Renal cortex interstitium (tissue), 11 donors: ENCODE results near the gene LOXL1. TPM values are rescaled to one million over a fixed set of nuclear protein-coding genes. Genes with fewer than 3 reads are reported as not detected.

Experiments used
- DNase-seq, 11 donors: peaks; one replicate each; pipeline ENCODE4 v3.0.0-alpha.2; 2013; ENCODE audit warnings: low read depth in 9 of 11, low spot score in 4 of 11; ENCODE audit errors: extremely low read depth in 1 of 11
- polyA plus RNA-seq, 3 donors: library from polyadenylated mRNA; unstranded; fragments of 120-200 nt; gene quantifications; one replicate each; pipeline ENCODE4 v1.2.1, GENCODE V29; 2013; ENCODE audit not compliant: insufficient read length in 3 of 3

Gene LOXL1
- polyA plus RNA-seq, 3 donors: 64.1 to 84.0 (median 77.1) TPM

DNA sequence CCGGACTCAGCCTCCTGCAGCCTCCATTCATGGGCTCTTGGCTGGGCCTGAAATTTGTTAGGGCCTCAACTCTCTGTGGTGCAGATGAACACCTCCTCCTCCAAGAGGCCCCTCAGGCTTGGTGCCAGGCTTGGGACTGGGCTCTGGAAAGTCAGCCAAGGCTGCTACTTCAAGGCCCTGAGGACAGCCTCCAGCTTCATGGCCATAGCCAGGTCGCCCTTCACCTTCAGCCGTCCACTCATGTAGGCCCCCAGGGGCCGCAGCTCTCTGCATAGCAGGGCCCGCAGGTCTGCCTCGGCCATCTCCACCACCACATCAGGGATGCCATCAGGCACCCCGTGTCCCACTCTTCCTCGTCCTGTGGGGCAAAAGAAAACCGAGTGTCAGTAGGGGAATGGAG lies 57.5 kb downstream of the LOXL1 start:
- no peak for DNase-seq

DNA sequence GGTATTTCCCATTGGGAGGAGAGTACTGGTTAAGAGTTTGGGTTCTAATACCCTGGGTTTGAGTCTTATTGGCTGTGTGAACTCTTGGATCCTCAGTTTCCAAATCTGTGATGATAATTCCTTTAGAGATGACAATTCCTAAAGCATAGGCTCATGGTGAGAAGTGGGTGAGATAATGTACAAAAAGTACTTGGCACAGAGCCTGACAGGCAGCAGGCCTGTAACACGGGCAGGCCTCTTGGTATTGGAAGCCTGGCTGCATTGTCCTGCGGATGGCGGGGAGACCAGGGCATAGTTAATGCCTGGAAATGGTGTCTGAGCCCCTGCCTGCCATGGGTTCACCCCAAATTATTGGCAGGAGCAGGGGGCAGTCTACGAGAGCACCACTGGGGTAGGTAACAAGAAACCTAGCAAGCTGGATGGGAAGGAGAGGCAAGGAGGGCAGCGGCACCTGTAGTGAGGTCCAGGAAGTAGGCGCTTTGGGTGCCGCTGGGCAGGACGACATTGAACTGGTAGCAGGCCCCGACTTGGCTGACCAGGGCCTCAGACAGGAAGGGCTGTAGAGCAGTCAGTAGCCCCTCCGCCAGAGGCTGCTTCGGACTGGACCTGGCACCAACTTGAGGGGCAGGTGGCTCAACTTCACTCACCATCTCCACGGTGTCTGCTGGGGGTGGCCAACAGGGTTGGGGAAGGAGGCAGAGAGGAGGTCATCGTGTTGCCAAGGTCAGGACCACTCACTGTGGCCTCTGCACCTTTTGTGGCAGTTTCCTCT lies 58.1 kb downstream of the LOXL1 start:
- no peak for DNase-seq

- no peak for DNase-seq
Observed at GRCh38 chr15:73985101-73985873, 59.0 kb downstream of the LOXL1 start.

- no peak for DNase-seq
Observed at GRCh38 chr15:73986055-73986775, 60.0 kb downstream of the LOXL1 start.

DNA sequence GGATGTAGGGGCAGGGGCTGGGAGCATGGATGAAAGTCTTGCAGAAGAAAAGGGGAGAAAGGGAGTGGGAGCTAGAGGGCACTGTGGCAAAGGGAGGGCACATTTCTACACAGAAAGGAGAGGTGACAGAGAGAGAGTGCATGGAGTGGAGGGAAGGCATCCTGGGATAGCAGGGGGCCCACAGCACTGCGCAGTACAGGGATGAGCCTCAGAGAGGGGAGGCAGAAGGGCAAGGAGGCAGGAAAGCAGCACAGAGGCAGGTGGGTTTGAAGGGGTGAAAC lies 60.5 kb downstream of the LOXL1 start:
- no peak for DNase-seq

DNA sequence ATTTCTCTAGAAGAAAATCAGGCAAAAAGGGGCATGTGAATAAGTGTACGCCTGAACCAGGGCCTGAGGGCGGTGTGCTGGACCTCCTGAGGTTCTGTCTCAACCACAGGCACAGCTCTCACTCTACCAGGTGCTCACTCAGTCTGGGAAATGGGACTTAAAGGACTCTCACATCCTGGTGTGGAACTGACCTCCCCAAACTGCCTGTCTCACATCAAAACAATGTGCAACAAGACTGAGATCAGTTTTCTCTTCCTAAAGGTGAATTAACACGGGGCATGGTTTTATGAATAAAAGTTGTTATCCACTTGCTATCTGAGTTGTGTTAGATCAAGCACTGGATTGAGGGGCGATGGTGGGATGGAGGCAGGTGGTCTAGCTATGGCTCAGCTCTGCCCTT lies 61.0 kb downstream of the LOXL1 start:
- DNase-seq: no peak

GRCh38 chr15:73987681-73988444 lies 61.6 kb downstream of the LOXL1 start:
- DNase-seq: no peak

- no peak for DNase-seq
Observed at GRCh38 chr15:73988445-73988969, 62.2 kb downstream of the LOXL1 start.

DNA sequence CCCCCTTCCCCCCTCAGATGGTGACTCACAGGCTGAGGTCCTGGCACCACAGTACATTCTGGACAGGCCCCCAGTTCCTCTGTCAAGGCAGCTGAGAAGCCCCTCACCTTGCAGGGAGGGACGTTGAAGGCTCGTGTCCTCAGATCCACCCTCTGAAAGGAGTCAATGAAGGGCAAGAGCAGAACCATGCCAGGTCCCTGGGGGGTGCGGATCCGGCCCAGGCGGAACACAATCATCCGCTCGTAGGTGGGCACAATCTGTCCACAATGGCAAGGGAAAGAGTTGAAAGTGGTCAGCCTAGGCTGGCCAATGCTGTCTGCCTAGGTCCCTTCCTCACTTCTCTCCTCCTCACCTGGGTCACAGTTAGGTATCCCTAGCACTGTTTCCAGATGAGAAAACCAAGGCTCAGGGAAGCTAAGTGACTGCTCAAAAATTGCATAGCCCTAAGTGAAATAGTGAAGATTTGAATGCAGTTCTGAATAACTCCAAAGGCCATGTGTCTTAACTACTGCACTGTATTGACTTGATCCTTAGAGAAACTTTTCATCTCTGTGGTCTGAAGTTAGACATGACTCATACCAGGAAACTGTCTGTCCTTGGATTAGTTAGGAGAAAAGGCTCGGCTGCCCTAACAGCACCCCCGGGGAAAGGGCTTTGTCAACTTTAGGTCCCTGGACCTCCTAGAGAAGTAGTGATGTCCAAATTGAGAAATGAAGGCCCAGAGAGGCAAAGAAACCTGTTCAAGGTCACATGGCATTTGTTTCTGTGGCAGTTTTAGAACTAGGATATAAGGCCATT lies 62.9 kb downstream of the LOXL1 start:
- DNase-seq: no peak

- DNase-seq: no peak
Observed at GRCh38 chr15:73990250-73991005, 64.2 kb downstream of the LOXL1 start.

DNA sequence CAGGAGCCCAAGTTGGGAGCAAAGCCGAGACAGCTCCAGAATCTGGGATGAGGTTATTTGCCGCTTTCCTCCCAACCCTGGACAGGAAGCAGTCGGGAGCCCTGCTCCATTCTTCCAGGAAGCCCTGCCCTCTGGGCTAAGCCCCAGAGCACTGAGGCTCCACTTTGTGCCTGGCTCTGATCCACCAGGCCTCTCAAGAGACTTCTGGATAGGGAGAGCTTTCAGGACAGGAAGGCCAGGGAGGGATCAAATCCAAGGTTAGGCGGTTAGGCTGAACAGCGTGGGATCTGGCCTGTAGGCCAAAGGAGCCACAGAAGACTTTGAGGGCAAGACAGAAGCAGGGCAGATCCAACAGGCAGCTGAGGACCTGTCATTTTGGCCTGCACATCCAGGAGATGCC lies 65.0 kb downstream of the LOXL1 start:
- no peak for DNase-seq

DNA sequence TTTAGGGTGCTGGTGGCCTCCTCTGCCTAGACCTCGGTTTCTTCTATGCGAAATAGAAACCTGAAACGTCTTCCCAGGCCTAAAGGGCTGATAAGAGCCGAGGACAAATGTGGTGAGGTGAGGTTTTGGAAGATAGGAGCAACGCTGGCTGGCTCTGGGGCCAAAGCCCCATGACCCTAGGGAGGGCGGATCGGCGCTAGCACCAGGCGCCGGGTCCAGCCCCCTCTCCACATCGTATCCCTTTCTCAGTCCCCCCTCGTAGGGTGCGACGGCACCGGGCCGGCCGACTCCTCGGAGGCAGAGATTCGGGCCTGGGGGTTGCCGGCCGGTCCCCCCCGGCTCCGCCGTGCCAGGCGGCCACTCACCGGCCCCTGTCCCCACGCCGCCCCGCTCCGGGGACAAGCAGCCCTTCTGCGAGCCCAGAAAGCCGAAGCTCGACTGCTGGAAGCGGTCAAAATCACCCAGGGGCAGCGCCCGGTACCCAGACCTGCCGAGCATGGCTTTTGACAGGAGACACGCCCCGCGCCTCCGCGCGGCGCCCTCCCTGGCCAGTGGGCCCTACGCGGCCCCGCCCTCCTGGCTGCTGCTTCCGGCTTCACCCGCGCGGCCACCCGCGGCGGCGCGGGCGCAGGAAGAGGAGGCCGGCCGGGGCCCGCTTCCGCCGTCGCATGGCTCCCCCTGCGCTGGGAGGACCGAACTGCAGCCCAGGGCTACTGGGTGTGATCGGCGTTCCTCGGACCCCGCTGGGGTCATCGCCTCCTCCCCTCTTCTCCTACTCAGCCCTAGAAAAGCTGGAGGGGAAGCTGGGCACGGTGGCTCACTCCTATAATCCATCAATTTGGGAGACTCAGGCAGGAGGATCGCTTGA lies 65.7 kb downstream of the LOXL1 start, which contains the start of gene STOML1:
Gene STOML1 (minus strand): TSS at position 570 of the 868 bp plus-strand sequence. CDS start 72 bp downstream, at position 498.
- peak in 10 of 11 donors; percentile 85 to 92 (median 88) for DNase-seq

DNA sequence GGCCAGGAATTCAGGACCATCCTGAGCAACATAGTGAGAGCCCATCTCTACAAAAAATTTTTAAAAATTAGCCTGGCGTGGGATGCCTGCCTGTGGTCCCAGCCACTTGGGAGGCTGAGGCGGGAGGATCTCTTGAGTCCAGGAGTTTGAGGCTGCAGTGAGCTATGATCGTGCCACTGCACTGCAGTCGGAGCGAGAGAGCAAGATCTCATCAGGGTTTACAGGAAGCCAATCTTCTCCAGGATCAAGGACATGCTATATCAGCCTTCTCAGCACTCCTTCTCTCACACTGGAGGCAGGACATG lies 66.3 kb downstream of the LOXL1 start:
- no peak for DNase-seq

DNA sequence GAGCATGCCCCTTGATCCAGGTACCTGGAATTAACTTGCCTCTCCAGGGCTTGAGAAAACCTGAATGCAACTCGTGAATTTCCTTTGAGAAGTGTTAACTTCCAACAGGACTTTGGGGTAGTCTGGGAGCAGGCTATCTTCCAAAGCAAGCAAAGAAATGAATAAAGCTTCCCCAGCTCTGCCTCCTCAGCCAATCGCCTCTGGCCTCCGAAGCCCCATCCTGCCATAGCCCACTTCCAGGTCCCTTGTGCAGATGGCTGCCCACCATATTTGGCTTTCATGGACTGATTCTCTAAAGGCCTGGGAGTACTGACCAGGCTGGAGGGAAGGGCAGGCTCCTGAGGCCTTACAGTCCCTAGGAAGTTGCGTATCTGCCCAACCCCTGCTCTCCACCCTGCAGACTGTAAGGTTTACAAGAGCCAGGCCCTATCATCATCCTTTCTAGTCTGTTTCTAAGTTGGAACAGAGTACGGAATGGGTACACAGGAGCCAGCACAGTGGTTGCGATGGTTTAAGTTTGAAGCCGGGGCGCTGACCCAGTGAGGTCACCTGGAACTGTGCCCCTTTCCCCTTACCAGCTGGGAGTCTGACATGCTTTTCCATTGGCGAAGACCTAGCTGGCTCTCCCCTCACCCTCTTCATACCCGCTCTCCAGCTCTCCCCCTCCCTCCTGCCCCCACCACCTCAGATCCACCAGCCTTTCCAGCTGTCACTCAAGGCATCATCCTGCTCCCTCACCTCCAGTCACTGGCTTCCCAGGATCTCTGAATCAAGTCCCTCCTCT lies 67.1 kb downstream of the LOXL1 start:
- DNase-seq: no peak

- peak; percentile 82 to 95 (median 89) for DNase-seq
Observed at GRCh38 chr15:73994413-73994883, 68.2 kb downstream of the LOXL1 start, which contains the start of gene PML. Gene PML (plus strand): TSS chr15:73994716. CDS start chr15:73994813, 97 bp downstream.
